GM18505 (cell line): Measurements from ENCODE around the gene RAB17.

ENCODE experiments used
- ATAC-seq: cut with Tn5 transposase; IDR thresholded peaks from one replicate; pipeline ENCODE4 v1.9.1; 2021; ENCODE audit not compliant: unreplicated experiment
- POLR2A ChIP-seq: IDR thresholded peaks from 4 replicates; pipeline ENCODE4 v1.6.1; 2011; ENCODE audit warnings: borderline replicate concordance; ENCODE audit not compliant: insufficient read depth, insufficient read length; ENCODE audit errors: extremely low read depth

RAB17 gene

DNA sequence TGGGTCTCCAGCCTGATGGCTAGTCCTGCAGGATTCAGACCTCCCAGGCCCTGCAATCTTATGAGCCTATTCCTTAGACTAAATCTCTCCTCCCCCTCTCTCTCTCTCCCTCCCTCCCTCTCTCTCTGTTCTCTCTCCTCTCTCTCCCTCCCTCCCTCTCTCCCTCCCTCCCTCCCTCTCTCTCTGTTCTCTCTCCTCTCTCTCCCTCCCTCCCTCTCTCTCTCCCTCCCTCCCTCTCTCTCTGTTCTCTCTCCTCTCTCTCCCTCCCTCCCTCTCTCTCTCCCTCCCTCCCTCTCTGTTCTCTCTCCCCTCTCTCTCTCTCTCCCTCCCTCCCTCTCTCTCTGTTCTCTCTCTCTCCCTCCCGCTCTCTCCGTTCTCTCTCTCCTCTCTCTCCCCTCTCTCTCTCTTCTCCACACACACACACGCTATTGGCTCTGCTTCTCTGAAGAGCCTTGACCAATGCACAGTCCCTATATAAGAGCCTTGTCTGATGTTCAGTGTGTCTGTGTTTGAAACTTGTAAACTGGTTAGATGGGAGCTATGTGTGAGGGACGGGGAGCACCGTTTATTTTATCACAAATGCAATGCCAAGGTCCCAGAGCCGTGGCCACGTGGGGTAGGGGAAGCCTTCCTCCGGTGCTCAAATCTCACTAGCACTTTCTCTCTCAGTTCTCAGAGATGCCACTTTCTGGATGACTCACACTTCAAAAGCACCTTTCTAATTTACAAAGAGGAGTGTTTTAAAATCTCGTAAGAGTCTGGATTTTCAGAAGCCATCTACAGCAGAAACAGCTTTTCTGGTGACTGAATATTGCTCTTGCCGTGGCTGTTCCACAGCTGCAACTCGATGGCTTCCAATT is 33.5 kb downstream of the RAB17 start:
- ATAC-seq: peak; percentile 80
- TF ChIP-seq POLR2A: peak; percentile 38

DNA sequence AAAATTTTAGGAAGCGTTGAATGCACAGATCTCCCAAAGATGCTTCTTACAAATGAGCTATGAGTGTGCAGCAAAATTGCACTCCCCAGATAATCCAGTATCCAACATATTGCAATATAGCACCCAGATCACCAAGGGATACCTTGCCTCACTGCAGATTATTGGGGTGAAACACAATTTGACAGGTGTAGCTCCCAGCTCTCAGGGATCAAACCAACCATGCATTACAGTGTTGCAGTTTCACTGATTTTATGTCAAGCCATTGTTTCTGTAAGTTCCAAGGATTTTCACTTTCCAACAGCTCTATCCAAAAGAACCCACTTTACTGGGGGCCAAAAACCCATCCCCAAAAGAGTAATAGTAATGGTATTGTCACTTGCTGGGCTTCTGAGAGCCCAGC is 35.0 kb downstream of the RAB17 start:
- TF ChIP-seq POLR2A: no peak
- ATAC-seq: no peak

DNA sequence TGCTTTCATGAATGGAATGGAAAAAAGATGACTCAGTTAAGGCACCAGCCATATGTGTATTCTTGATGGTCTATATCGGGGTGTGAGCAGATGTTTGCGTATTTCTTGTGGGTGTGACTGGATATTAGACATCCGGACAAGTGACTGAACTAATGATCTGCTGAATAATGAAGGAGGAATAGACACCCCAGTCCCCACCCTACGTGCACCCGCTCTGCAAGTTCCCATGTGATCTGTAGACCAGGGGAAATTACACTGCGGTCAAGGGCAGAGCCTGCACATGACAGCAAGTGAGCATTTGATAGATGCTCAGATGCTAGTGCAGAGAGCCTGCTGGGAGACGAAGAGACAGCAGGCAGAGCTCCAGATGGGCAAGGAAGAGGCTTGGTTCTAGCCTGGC is 36.6 kb downstream of the RAB17 start:
- ATAC-seq: no peak
- no peak for TF ChIP-seq POLR2A

DNA sequence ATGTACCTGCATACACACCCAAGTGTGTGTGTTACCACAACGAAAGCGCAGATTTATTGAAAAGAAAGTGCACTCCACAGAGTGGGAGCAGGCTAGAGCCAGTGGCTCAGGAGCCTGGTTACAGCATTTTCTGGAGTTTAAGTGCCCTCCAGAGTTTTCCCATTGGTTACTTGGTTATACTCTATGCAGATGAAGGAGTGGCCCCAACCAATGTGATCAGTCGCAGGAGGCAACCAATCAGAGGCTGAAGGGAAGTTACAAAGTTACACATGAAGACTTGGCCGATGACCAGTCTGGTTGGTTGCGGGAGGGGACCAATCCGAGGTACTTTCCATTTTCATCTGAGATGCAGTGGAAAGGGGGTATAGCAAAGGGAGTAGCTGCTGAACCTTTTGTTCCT is 37.6 kb downstream of the RAB17 start:
- no peak for TF ChIP-seq POLR2A
- no peak for ATAC-seq

DNA sequence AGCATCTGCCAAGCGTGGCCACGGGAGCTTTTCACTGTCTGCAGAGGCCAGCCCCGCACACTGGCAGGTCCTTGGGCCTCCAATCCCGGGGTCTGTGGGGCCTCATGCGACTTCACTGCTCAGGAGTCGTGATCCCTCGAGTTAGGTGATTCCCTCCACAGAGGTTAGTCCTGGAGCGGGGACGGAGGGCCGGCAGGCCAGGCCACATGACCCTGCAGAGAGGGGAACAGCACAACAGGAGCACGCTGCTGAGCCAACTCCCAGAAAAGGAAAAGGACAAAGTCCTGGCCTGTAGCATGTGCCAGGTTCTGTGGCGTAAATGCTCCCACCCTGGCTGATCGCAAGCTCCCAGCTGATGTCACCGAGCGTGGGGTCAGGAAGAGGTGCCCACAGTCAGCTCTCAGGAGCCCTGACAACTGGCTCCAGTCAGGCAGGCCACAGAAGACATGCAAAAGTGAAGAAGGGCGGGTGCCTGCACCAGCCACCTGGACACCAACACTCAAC is 39.4 kb downstream of the RAB17 start:
- no peak for ATAC-seq
- no peak for TF ChIP-seq POLR2A

DNA sequence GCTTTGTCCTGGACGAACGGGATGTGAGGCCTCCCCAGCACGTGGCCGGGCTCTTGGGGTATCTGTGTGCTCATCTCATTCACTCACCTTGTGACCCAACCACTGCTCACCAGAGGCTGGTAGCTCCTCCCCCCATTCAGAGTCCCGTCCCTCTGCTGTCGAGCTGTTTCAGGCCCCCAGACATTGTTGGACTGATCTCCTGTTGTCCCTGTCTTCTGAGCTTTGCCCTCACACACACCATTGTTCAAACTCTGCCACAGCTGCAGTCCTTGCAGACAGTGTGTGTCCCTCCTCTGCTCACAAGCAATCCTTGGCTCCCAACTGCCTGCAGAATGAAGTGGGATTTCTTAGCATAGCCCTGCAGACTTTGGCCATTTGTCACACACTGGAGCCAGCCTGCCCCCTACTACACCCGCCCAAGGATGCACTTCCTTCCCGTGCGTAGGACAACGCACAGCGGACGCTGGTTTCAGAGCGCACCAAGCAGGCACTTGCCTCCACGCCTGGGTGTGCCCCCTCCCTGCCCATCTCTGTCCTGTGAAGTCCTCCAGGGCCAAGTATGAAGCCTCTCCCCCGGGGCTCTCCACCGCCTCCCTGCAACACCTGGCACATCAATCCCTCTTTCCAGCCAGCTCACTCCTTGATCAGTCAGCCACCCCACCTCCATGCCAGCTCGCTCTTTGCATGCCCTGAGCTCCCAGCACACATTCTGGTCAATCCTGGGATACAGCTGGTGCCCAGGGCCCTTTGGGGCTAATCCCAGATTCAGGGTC is 40.7 kb downstream of the RAB17 start:
- no peak for ATAC-seq
- TF ChIP-seq POLR2A: no peak

DNA sequence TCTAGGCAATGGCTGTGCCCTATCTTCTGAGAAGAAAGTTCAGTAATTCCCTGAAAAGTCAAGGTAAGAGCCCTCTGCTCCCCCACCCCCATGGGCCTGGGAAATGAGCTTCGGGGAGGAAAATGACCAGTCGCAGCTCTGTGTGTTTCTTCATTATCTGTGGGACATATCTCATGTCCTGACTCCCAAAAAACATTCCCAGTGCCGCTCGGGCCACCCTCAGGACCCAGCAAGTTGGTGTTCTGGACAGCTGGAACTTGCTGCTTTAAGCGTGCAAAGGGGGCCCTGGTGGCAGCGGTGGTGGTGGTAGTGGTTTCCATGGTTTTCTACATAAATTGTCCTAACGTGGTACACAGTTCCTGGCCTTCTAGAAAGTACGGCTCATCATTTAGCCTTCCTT is 41.3 kb downstream of the RAB17 start:
- ATAC-seq: no peak
- no peak for TF ChIP-seq POLR2A

DNA sequence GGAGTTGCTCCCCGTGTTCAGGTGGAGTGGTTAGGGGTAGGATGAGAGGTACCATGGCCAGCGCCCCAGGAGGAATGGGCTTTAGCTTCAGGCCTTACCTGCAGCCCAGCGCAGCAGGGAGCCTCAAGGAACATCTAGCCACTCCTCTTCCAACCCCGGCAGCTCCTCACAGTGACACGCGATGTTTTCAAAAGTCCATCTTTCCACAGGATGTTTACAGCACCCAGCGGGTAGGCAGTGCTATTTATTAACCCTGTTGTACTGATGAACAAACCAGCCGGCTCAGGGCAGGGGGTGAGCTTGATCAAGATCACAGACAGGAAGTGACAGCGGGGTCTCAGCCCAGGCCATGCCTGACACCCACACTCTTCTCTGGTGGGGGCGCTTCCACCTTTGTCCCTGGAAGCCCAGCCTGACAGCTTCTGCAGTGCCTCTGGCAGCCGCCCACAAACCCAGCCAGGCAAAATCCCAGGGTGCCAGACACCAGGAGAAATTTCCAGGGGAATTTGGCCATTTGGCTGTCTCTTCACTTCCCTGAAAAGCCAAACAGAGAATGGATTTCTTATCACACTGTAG is 42.6 kb downstream of the RAB17 start:
- no peak for ATAC-seq
- TF ChIP-seq POLR2A: no peak

DNA sequence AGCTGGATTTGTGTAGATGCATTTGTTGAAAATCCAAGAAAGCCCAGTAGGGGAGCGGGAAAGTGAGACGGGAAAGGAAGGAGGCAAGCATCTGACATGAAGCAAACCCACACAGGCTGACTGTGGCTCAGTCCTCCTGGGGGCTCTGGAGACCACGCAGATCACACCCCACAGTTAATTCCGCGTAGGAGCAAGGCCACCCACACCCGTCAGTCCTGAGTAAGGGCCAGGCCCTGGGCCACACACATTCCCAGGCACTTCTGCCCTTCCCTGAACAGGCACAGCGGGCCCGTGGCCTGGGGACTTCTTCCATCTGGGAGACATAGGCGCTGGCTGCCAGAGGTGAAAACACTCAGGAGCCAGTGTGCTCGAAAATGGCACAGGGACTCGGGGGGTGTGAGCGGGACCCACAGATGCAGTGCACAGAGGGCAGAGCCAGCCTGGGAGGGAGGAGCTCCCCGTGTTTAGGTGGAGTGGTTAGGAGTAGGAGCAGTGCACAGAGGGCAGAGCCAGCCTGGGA is 43.6 kb downstream of the RAB17 start:
- no peak for ATAC-seq
- TF ChIP-seq POLR2A: no peak

DNA sequence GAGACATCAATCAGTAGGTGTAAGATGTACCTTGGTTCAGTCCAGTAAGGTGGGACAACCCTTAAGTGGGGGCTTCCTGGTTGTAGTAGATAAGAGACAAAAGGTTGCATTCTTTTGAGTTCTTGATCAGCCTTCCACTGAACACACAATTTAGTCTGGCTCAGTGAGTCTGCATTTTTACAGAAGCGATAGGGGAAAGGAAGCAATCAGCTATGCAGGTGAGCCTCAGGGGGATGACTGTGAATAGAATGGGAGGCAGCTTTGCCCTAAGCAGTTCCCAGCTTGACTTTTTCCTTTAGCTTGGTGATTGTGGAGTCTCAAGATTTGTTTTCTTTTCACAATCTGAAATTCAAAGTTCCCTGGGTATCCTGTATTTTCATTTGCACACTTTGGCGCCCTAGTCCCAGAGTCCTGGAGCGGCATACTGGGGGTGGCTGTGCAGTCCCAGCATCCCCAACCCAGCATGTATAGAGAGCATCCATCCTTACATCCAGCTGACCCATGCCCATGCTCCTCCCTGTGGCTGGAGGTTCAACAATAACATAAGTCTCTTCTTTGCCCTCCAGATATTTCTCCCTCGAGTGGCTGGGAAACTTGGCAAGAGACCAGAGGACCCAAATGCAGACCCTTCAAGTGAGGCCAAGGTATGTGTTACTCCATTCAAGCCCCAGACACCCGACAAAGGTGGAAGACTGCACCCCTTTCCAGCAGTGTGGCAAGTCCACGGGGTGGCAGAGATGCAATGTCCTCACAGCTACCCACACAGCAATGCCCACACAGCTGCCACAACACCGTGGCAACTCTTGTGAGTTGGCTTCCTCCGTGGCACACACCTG is 44.3 kb downstream of the RAB17 start:
- TF ChIP-seq POLR2A: no peak
- no peak for ATAC-seq

DNA sequence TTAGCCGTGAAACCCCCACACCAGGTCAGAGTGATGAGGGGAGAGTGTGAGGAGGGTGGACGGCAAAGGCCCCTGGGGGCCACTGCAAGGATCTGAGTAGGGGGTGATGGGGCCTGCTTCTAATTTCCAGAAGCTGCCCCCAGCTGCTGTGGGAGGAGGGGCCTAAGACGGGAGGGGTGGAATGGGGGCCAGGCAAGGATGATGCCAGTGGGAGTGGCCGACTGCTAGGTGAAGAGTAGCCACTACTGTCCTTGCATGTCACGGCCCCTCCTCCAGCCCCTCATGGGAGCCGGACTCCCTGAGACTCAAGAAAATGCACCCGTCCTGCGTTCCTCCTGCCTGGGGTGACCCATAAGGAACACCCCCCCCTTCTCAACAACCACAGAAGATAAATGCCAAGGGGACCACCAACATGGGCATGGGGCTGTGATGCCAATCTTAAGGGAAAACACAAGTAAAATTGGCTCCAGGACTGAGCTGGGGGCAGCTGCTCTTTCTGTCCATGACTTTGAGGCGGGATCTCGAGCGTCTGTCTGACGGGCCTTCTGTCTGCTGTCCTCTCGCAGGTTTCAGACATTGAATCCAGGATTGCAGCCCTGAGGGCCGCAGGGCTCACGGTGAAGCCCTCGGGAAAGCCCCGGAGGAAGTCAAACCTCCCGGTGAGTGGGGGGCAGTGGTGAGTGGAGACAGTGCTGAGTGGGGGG is 48.4 kb downstream of the RAB17 start:
- no peak for TF ChIP-seq POLR2A
- ATAC-seq: no peak

DNA sequence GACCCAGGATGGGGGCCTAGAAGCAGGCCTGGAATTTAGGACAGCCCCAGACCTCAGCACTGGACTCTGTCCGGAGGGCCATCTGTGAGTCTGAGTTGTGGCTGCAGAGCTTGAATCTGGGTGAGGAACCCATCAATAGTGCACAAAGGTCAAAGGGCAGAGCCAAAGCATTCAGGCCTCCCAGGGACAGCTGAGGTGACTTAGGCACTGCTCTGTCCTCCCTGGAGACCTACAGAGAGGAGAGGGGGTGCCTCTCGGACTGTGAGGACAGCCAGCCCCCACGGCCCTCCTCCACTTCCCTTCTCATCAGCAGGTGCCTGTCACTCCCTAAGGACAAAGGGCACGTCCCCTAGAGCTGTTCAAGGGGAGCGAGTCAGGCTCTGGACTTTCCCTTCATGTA is 49.3 kb downstream of the RAB17 start:
- TF ChIP-seq POLR2A: no peak
- ATAC-seq: no peak
